MM.1S (cell line): ENCODE measurements around the gene SFI1.

Experiments used
- DNase-seq: peaks from one replicate; pipeline ENCODE4 v3.0.0-alpha.2; 2015
- H2AFZ ChIP-seq: fragments of 300-600 bp; sonication (generic); 2 replicates; pipeline ENCODE4 v1.6.0; 2016; ENCODE audit warnings: antibody characterized with exemption, low read length
- H3F3A ChIP-seq: fragments of 300-600 bp; sonication (generic); 2 replicates; pipeline ENCODE4 v1.6.1; 2016; ENCODE audit warnings: mild to moderate bottlenecking, antibody characterized with exemption, low read length, moderate library complexity, mixed read lengths; ENCODE audit not compliant: insufficient read depth
- H3K27ac ChIP-seq: fragments of 300-600 bp; sonication (generic); 2 replicates; pipeline ENCODE4 v1.5.1; 2016; ENCODE audit warnings: mild to moderate bottlenecking, low read length
- H3K27me3 ChIP-seq: fragments of 300-600 bp; sonication (generic); replicated peaks from 2 replicates; pipeline ENCODE4 v1.6.0; 2016; ENCODE audit warnings: low read length; ENCODE audit not compliant: insufficient read depth
- H3K36me3 ChIP-seq: fragments of 300-600 bp; sonication (generic); replicated peaks from 2 replicates; pipeline ENCODE4 v1.6.1; 2016; ENCODE audit warnings: mild to moderate bottlenecking, low read length, mixed read lengths; ENCODE audit not compliant: insufficient read depth
- H3K4me1 ChIP-seq: fragments of 300-600 bp; sonication (generic); 2 replicates; pipeline ENCODE4 v1.6.1; 2016; ENCODE audit warnings: low read length, mixed read lengths
- H3K4me2 ChIP-seq: fragments of 300-600 bp; sonication (generic); 2 replicates; pipeline ENCODE4 v1.6.0; 2016; ENCODE audit warnings: low read depth, low read length
- H3K4me3 ChIP-seq: fragments of 300-600 bp; sonication (generic); 2 replicates; pipeline ENCODE4 v1.5.1; 2016; ENCODE audit warnings: low read length, mixed read lengths
- H3K79me2 ChIP-seq: fragments of 300-600 bp; sonication (generic); 2 replicates; pipeline ENCODE4 v1.6.1; 2016; ENCODE audit warnings: mixed run types, low read length, mixed read lengths
- H3K9ac ChIP-seq: fragments of 300-600 bp; sonication (generic); 2 replicates; pipeline ENCODE4 v1.6.1; 2016; ENCODE audit warnings: low read length, mixed read lengths
- H3K9me2 ChIP-seq: fragments of 300-600 bp; sonication (generic); replicated peaks from 2 replicates; pipeline ENCODE4 v1.6.1; 2016; ENCODE audit warnings: mild to moderate bottlenecking, low read length, mixed read lengths; ENCODE audit not compliant: insufficient read depth
- H3K9me3 ChIP-seq: fragments of 300-600 bp; sonication (generic); replicated peaks from 2 replicates; pipeline ENCODE4 v1.6.1; 2016; ENCODE audit warnings: mild to moderate bottlenecking, low read length, mixed read lengths; ENCODE audit not compliant: insufficient read depth
- H4K20me1 ChIP-seq: fragments of 300-600 bp; sonication (generic); 2 replicates; pipeline ENCODE4 v1.6.1; 2016; ENCODE audit warnings: mild to moderate bottlenecking, low read length, moderate library complexity, mixed read lengths; ENCODE audit not compliant: insufficient read depth
- CTCF ChIP-seq: fragments of 300-600 bp; sonication (generic); IDR thresholded peaks from 2 replicates; pipeline ENCODE4 v1.5.1; 2016; ENCODE audit warnings: antibody characterized with exemption, low read length, mixed read lengths
- EZH2 ChIP-seq: fragments of 300-600 bp; sonication (generic); optimal IDR thresholded peaks from 2 replicates; pipeline ENCODE3; 2017; ENCODE audit warnings: low read depth, mild to moderate bottlenecking, antibody characterized with exemption, low read length, mixed read lengths
- EZH2phosphoT487 ChIP-seq: fragments of 300-600 bp; sonication (generic); IDR thresholded peaks from 2 replicates; pipeline ENCODE4 v1.6.1; 2018; ENCODE audit warnings: antibody characterized with exemption, low read length

Gene SFI1

GRCh38 chr22:31637447-31637890, 141.1 kb downstream of the SFI1 start:
- Histone ChIP-seq H2AFZ (no peak overlapping the region), H3F3A (peaks cover 3% of the 10 kb centered on the region; the same call in 1 of the 2 replicates), H3K9me3 (no peaks in the 10 kb centered on the region), H4K20me1 (no peaks in the 10 kb centered on the region), H3K79me2 (peaks cover 64% of the 10 kb centered on the region), H3K9ac (no peak overlapping the region), H3K4me3 (no peak overlapping the region), H3K4me2 (no peak overlapping the region), H3K27ac (no peak overlapping the region), H3K9me2 (no peaks in the 10 kb centered on the region), H3K36me3 (0 out of 2 replicates have a peak, but pooled peaks cover 2% of the 10 kb centered on the region), H3K27me3 (no peaks in the 10 kb centered on the region), H3K4me1 (no peaks in the 10 kb centered on the region)
- no peak for TF ChIP-seq EZH2
- no peak for TF ChIP-seq EZH2phosphoT487
- TF ChIP-seq CTCF: no peak
- no peak for DNase-seq

- Histone ChIP-seq H3K9me2 (no peaks in the 10 kb centered on the region), H3K79me2 (peaks cover 59% of the 10 kb centered on the region), H2AFZ (no peak overlapping the region), H3F3A (peaks cover 3% of the 10 kb centered on the region; the same call in 1 of the 2 replicates), H3K9me3 (no peaks in the 10 kb centered on the region), H3K27me3 (no peaks in the 10 kb centered on the region), H3K4me3 (no peak overlapping the region), H3K4me2 (no peak overlapping the region), H4K20me1 (no peaks in the 10 kb centered on the region), H3K36me3 (0 out of 2 replicates have a peak, but pooled peaks cover 2% of the 10 kb centered on the region), H3K27ac (no peak overlapping the region), H3K4me1 (no peaks in the 10 kb centered on the region), H3K9ac (no peak overlapping the region)
- TF ChIP-seq EZH2: no peak
- no peak for DNase-seq
Measured at GRCh38 chr22:31637891-31638618, 141.7 kb downstream of the SFI1 start.

DNA sequence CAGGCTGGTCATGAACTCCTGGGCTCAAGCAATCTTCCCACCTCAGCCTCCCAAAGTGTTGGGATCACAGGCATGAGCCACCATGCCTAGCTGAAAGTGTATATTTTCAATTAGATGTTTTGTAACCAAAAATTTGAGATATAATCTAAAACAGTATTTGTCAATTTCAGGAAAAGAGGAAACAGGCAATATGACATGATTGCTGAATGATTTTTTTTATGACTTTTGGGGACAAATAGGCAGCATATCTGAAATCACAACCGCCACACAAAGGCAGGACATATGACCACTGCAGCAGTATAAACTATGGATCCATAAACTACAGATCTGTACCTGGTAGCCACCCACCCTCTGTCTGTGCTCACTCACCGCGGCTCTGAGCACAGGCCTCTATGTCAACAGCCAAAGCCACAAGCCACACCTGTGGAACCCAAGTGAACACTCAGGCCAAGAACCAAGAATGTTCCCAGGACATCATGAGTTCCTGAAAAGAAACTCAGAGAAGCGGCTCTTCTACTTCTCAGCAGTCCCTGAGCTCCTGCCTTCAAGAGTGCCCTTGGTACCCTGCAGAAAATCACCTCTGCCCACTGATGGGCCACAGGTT, 143.2 kb downstream of the SFI1 start:
- H2AFZ ChIP-seq: no peak overlapping the region
- no peak for TF ChIP-seq CTCF
- no peak for TF ChIP-seq EZH2
- no peak for TF ChIP-seq EZH2phosphoT487
- H4K20me1 ChIP-seq: no peaks in the 10 kb centered on the region
- no peak for DNase-seq
- H3K9me2 ChIP-seq: no peaks in the 10 kb centered on the region
- H3K27ac ChIP-seq: no peak overlapping the region
- no peaks in the 10 kb centered on the region for H3K27me3 ChIP-seq
- H3K9me3 ChIP-seq: no peaks in the 10 kb centered on the region
- no peak overlapping the region for H3K4me3 ChIP-seq
- H3K36me3 ChIP-seq: 0 out of 2 replicates have a peak, but pooled peaks cover 2% of the 10 kb centered on the region
- H3K4me2 ChIP-seq: no peak overlapping the region
- peaks cover 52% of the 10 kb centered on the region for H3K79me2 ChIP-seq
- no peaks in the 10 kb centered on the region for H3K4me1 ChIP-seq
- no peak overlapping the region for H3K9ac ChIP-seq
- H3F3A ChIP-seq: no peaks in the 10 kb centered on the region
